Measurements from ENCODE around the gene GUCY2F.

GUCY2F gene

GRCh38 chrX:109343671-109344070, 138.2 kb downstream of the GUCY2F start:
- no peak for DNase-seq (ENCODE audit: low spot score)

GRCh38 chrX:109336141-109336540, 145.7 kb downstream of the GUCY2F start:
- DNase-seq (ENCODE audit: low spot score) = no peak

GRCh38 chrX:109327251-109327650, 154.6 kb downstream of the GUCY2F start:
- no peak for DNase-seq (ENCODE audit: low spot score)
